Liver (tissue), 9 donors: ENCODE results near the gene MTCP1. TPM values are rescaled to one million over a fixed set of nuclear protein-coding genes. Genes with fewer than 3 reads are reported as not detected.

ENCODE experiments used
- DNase-seq: peaks from one replicate; pipeline ENCODE4 v3.0.0-alpha.2; 2017; ENCODE audit warnings: low spot score
- H3K27ac ChIP-seq, 2 donors: one replicate each; pipeline ENCODE4 v1.7.0; 2013; ENCODE audit warnings: inconsistent platforms in 2 of 2, low read length in 2 of 2, control low read depth in 1 of 2, low read depth in 1 of 2, mild to moderate bottlenecking in 1 of 2
- H3K27me3 ChIP-seq, 4 donors: one replicate each; pipeline versions ENCODE4 v1.6.1 to v1.7.0; 2013; ENCODE audit warnings: low read length in 3 of 4, inconsistent platforms in 1 of 4, mild to moderate bottlenecking in 1 of 4, moderate library complexity in 1 of 4; ENCODE audit not compliant: control insufficient read depth in 4 of 4, insufficient read depth in 4 of 4
- H3K36me3 ChIP-seq, 4 donors: one replicate each; pipeline versions ENCODE4 v1.6.1 to v1.7.0; 2013; ENCODE audit warnings: low read length in 3 of 4, mild to moderate bottlenecking in 3 of 4, low read depth in 1 of 4, moderate library complexity in 1 of 4; ENCODE audit not compliant: control insufficient read depth in 4 of 4, insufficient read depth in 3 of 4
- H3K4me1 ChIP-seq, 4 donors: one replicate each; pipeline versions ENCODE4 v1.6.1 to v1.7.0; 2013; ENCODE audit warnings: low read length in 3 of 4, mild to moderate bottlenecking in 3 of 4, moderate library complexity in 1 of 4; ENCODE audit not compliant: control insufficient read depth in 4 of 4, insufficient read depth in 4 of 4
- H3K4me3 ChIP-seq, 3 donors: one replicate each; pipeline versions ENCODE4 v1.6.1 to v1.7.0; 2013; ENCODE audit warnings: low read length in 3 of 3, control low read depth in 1 of 3, low read depth in 1 of 3, mild to moderate bottlenecking in 1 of 3
- H3K9ac ChIP-seq, 2 donors: one replicate each; pipeline ENCODE4 v1.7.0; 2013; ENCODE audit warnings: low read length in 2 of 2, mild to moderate bottlenecking in 2 of 2, moderate library complexity in 2 of 2, control low read depth in 1 of 2, low read depth in 1 of 2
- H3K9me3 ChIP-seq, 4 donors: one replicate each; pipeline versions ENCODE4 v1.6.1 to v1.7.0; 2013; ENCODE audit warnings: low read length in 3 of 4; ENCODE audit not compliant: control insufficient read depth in 4 of 4
- FOXA2 ChIP-seq: IDR thresholded peaks from 2 replicates; pipeline ENCODE4 v1.6.1; 2016; ENCODE audit warnings: antibody characterized with exemption
- GABPA ChIP-seq, 2 donors: IDR thresholded peaks in 1 of 2; conservative IDR thresholded peaks in 1 of 2; 2 replicates each; pipeline ENCODE4 v1.6.1; 2016; ENCODE audit warnings: antibody characterized with exemption in 2 of 2, mild to moderate bottlenecking in 1 of 2, moderate library complexity in 1 of 2
- HNF4G ChIP-seq: IDR thresholded peaks from 2 replicates; pipeline ENCODE4 v1.6.1; 2016; ENCODE audit warnings: antibody characterized with exemption
- JUND ChIP-seq, 2 donors: IDR thresholded peaks; 2 replicates each; pipeline ENCODE4 v1.6.1; 2016; ENCODE audit warnings: antibody characterized with exemption in 2 of 2
- NR2F2 ChIP-seq: IDR thresholded peaks from 2 replicates; pipeline ENCODE4 v1.6.1; 2016; ENCODE audit warnings: antibody characterized with exemption
- SP1 ChIP-seq: IDR thresholded peaks from 2 replicates; pipeline ENCODE4 v1.6.1; 2018; ENCODE audit warnings: antibody characterized with exemption, mild to moderate bottlenecking
- TAF1 ChIP-seq: conservative IDR thresholded peaks from 2 replicates; pipeline ENCODE4 v1.6.1; 2016; ENCODE audit warnings: antibody characterized with exemption, mild to moderate bottlenecking
- WGBS: extraction: QIAGEN DNeasy Blood & Tissue Kit; methylation state at CpG from one replicate; pipeline ENCODE4 v1.1.7; 2013; 5-methylcytosine and 5-hydroxymethylcytosine counted together
- polyA plus RNA-seq, 2 donors: library from polyadenylated mRNA; stranded (reverse) in 1 of 2; unstranded in 1 of 2; fragments of 200-250 nt in 1 of 2; fragments of >200 nt in 1 of 2; fragmentation: Nextera tagmentation in 1 of 2; extraction: Ambion mirVana in 1 of 2; gene quantifications; one replicate each; pipeline versions ENCODE4 v1.2.1 to v1.2.3, GENCODE V29; 2013 to 2015
- total RNA-seq, 2 donors: library from RNA; depleted of rRNA; stranded (reverse); fragments of >200 nt; gene quantifications; one replicate each; pipeline ENCODE4 v1.2.3, GENCODE V29; 2014
- TF ChIP-seq, protein P1 (sequence below): IDR thresholded peaks from 2 replicates; pipeline ENCODE4 v1.6.1; 2016; ENCODE audit warnings: antibody characterized with exemption, mild to moderate bottlenecking
- TF ChIP-seq, protein P2 (sequence below): IDR thresholded peaks from 2 replicates; pipeline ENCODE4 v1.6.1; 2016; ENCODE audit warnings: antibody characterized with exemption
- donor health status: healthy.
- donor health status: healthy.
- donor health status: healthy.
- donor health status: healthy.
- donor health status: healthy.

The MTCP1 gene
- total and polyA plus RNA-seq, 4 donors: 2.2 to 10.0 (median 5.2) TPM

- under 1% methylated on average over 16 of the region's 16 CpGs for WGBS
- H3K4me1 ChIP-seq: peaks cover 0 to 9% (median 4%) of the 10 kb centered on the region in 4 donors
- H3K9ac ChIP-seq: peak overlapping the region in 1 of 2 donors; percentile 92
- no peaks in the 10 kb centered on the region for H3K9me3 ChIP-seq
- H3K4me3 ChIP-seq: peak overlapping the region in 2 of 3 donors; percentile 0 to 70
- DNase-seq: no peak
- TF ChIP-seq NR2F2 (no peak), TAF1 (peak; percentile 65), GABPA (IDR thresholded peaks at IDR 0.05 in 1 of 2, conservative IDR thresholded peaks at IDR 0.05 in 1 of 2) (no peak), JUND (IDR thresholded peaks at IDR 0.05) (peak; percentile 75 to 83), FOXA2 (peak; percentile 20)
- TF ChIP-seq, protein P1, sequence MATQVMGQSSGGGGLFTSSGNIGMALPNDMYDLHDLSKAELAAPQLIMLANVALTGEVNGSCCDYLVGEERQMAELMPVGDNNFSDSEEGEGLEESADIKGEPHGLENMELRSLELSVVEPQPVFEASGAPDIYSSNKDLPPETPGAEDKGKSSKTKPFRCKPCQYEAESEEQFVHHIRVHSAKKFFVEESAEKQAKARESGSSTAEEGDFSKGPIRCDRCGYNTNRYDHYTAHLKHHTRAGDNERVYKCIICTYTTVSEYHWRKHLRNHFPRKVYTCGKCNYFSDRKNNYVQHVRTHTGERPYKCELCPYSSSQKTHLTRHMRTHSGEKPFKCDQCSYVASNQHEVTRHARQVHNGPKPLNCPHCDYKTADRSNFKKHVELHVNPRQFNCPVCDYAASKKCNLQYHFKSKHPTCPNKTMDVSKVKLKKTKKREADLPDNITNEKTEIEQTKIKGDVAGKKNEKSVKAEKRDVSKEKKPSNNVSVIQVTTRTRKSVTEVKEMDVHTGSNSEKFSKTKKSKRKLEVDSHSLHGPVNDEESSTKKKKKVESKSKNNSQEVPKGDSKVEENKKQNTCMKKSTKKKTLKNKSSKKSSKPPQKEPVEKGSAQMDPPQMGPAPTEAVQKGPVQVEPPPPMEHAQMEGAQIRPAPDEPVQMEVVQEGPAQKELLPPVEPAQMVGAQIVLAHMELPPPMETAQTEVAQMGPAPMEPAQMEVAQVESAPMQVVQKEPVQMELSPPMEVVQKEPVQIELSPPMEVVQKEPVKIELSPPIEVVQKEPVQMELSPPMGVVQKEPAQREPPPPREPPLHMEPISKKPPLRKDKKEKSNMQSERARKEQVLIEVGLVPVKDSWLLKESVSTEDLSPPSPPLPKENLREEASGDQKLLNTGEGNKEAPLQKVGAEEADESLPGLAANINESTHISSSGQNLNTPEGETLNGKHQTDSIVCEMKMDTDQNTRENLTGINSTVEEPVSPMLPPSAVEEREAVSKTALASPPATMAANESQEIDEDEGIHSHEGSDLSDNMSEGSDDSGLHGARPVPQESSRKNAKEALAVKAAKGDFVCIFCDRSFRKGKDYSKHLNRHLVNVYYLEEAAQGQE: peak; percentile 35
- no peaks in the 10 kb centered on the region for H3K27me3 ChIP-seq
- no peaks in the 10 kb centered on the region for H3K36me3 ChIP-seq
- H3K27ac ChIP-seq: peak overlapping the region; percentile 83 to 89
Measured at GRCh38 chrX:155026420-155026726, 44.6 kb downstream of the MTCP1 start.

GRCh38 chrX:155023907-155024833 is 46.8 kb downstream of the MTCP1 start:
- no peaks in the 10 kb centered on the region for H3K27me3 ChIP-seq
- H3K9me3 ChIP-seq: no peaks in the 10 kb centered on the region
- no peak overlapping the region for H3K4me3 ChIP-seq
- TF ChIP-seq, protein P1: no peak
- TF ChIP-seq, protein P2, sequence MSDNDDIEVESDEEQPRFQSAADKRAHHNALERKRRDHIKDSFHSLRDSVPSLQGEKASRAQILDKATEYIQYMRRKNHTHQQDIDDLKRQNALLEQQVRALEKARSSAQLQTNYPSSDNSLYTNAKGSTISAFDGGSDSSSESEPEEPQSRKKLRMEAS: no peak
- no peak for TF ChIP-seq JUND (IDR thresholded peaks at IDR 0.05)
- H3K9ac ChIP-seq: no peak overlapping the region
- 87% methylated on average over 6 of the region's 6 CpGs for WGBS
- H3K4me1 ChIP-seq: peaks cover 0 to 9% (median 4%) of the 10 kb centered on the region in 4 donors
- H3K27ac ChIP-seq: no peak overlapping the region
- H3K36me3 ChIP-seq: no peaks in the 10 kb centered on the region
- no peak for DNase-seq

- Histone ChIP-seq H3K36me3 (no peaks in the 10 kb centered on the region), H3K27me3 (no peaks in the 10 kb centered on the region), H3K4me1 (no peaks in the 10 kb centered on the region), H3K27ac (no peak within 1 kb of the TSS), H3K9me3 (no peaks in the 10 kb centered on the region), H3K9ac (peak within 1 kb of the TSS in 1 of 2 donors; percentile 36), H3K4me3 (peak within 1 kb of the TSS in 1 of 3 donors; percentile 35)
- DNase-seq: no peak
- WGBS: 36% methylated on average over 1 of the region's 1 CpG
- TF ChIP-seq SP1 (no peak), NR2F2 (no peak), HNF4G (no peak)
Measured at GRCh38 chrX:155022585-155022984, 48.4 kb downstream of the MTCP1 start, which contains the start of gene F8. Gene F8 (minus strand): TSS chrX:155022723. CDS start chrX:155022552, 171 bp downstream.
